ENCODE results near the gene TBXAS1. TPM values are rescaled to one million over a fixed set of nuclear protein-coding genes. Genes with fewer than 3 reads are reported as not detected.
"Not testable (repeated sequence)": the region's sequence is repeated elsewhere in the genome, so short reads cannot be mapped to it uniquely, and the experiment has no call there.

Gene TBXAS1
- total RNA-seq, 2 donors from 2014 or later = 12.0 to 17.0 TPM

DNA sequence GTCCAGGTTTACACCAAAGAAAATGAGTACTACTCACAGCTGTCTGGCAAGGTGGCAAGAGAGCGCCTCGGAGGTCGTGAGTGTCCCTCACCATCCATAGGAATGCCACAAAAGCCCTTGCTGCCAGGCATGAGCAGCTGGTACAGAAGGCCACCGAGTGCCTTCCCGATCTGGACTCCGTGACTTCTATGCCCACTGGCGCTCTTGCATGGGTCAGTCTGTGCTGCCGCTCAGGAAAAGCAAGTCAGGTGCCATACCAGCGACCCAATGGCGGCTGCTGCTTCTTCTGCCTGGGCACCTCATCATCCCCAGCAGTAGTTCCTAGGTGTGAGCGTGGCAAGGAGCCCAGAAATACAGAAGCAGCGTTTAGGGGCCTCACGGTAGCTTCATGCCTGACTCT lies 11.7 kb downstream of the TBXAS1 start:
- intact Hi-C loops (cut with DNase I) = no loop called here
- no peak overlapping the region for H3K4me3 ChIP-seq
- TF ChIP-seq, protein P1, sequence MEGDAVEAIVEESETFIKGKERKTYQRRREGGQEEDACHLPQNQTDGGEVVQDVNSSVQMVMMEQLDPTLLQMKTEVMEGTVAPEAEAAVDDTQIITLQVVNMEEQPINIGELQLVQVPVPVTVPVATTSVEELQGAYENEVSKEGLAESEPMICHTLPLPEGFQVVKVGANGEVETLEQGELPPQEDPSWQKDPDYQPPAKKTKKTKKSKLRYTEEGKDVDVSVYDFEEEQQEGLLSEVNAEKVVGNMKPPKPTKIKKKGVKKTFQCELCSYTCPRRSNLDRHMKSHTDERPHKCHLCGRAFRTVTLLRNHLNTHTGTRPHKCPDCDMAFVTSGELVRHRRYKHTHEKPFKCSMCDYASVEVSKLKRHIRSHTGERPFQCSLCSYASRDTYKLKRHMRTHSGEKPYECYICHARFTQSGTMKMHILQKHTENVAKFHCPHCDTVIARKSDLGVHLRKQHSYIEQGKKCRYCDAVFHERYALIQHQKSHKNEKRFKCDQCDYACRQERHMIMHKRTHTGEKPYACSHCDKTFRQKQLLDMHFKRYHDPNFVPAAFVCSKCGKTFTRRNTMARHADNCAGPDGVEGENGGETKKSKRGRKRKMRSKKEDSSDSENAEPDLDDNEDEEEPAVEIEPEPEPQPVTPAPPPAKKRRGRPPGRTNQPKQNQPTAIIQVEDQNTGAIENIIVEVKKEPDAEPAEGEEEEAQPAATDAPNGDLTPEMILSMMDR (IDR thresholded peaks at IDR 0.05) = no peak
- H3K9me3 ChIP-seq = no peaks in the 10 kb centered on the region
- no peak overlapping the region for H3K9ac ChIP-seq (ENCODE audit: low read depth in 2 of 2, low read length in 2 of 2)
- H3K27ac ChIP-seq = no peak overlapping the region
- no peaks in the 10 kb centered on the region for H3K27me3 ChIP-seq
- H3K36me3 ChIP-seq = no peaks in the 10 kb centered on the region
- peaks cover 4% of the 10 kb centered on the region for H3K4me1 ChIP-seq
- DNase-seq = no peak

DNA sequence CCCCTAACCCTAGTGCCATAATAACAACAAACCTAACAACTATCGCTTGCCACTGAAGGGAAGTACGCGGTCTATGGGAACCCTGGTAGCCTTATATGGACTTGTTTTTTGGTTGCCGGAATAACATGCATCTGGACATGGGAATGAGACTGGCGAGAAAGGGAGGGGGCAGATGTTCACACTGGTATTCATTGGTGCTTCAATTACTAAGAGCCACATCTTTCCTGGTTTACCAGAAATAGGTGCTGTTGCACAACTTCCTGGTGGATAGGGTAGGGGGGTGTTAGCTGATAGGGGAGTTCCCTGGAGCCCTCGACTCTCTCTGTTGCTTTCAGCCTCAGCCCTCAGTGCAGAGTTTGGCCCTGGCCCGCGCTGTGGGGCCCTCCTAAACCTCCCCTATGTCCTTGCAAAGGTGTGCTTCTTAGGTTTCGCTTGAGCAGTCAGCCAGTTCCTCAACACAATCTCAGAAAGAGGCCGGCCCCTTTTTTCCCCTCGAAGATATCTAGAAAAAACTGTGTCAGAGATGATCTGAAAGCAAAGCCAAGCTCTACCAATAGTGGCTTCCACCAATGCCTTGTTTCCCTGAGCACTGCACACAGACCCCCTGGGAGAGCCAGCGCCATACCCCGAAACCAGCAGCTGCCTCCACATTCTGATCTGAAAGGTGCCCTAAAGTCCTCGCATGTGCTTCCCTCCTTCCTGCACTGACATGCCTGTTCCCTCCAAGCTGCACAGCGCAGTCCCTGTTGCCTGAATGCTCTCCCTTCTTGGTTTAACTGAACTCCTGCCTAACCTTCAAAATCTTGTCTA lies 13.5 kb downstream of the TBXAS1 start:
- no peaks in the 10 kb centered on the region for H3K9me3 ChIP-seq
- no peak overlapping the region for H3K27ac ChIP-seq
- intact Hi-C loops (cut with DNase I) = no loop called here
- no peaks in the 10 kb centered on the region for H3K36me3 ChIP-seq
- H3K4me3 ChIP-seq = no peak overlapping the region
- peak; percentile 16 for DNase-seq
- no peaks in the 10 kb centered on the region for H3K27me3 ChIP-seq
- TF ChIP-seq, protein P1 (IDR thresholded peaks at IDR 0.05) = no peak
- H3K4me1 ChIP-seq = peaks cover 4% of the 10 kb centered on the region
- no peak overlapping the region for H3K9ac ChIP-seq (ENCODE audit: low read depth in 2 of 2, low read length in 2 of 2)

DNA sequence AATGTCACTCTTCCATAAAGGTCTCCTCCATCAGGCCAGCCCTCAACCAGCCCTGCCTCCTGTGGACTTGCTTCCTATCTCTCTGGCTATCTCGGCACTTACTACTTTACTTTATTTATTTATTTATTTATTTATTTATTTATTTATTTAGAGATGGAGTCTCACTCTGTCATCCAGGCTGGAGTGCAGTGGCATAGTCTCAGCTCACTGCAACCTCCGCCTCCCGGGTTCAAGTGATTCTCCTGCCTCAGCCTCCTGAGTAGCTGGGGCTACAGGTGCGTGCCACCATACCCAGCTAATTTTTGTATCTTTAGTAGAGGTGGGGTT lies 14.1 kb downstream of the TBXAS1 start:
- intact Hi-C loops (cut with DNase I); H3K27ac ChIP-seq; H3K9me3 ChIP-seq; H3K9ac ChIP-seq (ENCODE audit: low read depth in 2 of 2, low read length in 2 of 2); H3K4me3 ChIP-seq; H3K27me3 ChIP-seq; H3K36me3 ChIP-seq; H3K4me1 ChIP-seq; DNase-seq: not testable (repeated sequence)

DNA sequence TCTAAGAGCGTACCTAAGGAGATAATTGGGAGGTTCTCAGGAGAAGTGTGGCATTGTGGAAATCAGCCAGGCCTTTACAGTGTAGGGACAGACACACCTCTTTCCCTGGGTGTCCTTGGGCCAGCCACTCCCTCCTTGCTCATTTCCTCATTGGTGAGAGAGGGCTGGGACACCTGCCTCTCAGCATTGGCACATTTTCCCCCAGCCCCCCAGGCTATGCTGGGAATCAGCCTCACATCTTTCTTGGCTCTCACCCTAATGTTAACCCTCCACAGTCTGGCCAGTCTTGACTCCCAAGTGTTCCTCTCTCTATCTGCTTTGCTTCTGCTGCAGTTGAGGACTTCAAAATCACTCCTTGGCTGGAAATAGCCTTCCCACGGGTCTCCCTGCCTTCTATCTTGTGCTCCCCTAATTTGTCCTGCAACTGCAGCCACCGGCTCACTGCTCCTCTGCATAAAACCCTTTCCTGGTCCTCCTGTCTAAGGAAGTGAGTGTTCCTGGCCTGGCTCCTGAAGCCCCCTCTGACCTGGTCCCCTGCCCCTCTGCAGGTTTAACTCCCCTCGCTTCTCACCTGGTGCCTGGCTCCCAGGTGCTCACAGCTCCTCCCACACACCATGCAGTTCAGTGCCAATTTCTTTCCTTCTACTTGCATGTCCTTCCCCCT lies 15.8 kb downstream of the TBXAS1 start:
- H3K36me3 ChIP-seq = no peaks in the 10 kb centered on the region
- no peaks in the 10 kb centered on the region for H3K9me3 ChIP-seq

DNA sequence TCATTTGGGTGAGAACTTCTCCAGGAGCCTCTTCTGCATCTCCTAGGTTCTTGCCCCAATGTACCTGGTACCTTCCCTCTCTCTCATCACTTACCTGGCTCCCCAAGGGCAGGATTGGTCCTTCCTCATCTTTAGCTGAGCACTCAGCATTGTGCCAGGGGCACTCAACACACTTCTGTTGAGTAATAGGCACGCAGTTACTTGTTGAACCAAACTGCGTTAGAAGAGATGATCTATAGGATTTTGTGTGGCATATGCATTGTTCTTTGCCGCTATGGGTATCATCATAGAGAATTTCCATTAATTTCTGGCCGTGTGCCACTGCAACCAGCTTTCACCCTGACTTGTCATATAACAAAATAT lies 16.4 kb downstream of the TBXAS1 start:
- no peak overlapping the region for H3K27ac ChIP-seq
- no peak for DNase-seq
- intact Hi-C loops (cut with DNase I) = no loop called here
- H3K4me1 ChIP-seq = peaks cover 4% of the 10 kb centered on the region
- H3K4me3 ChIP-seq = no peak overlapping the region
- H3K27me3 ChIP-seq = no peaks in the 10 kb centered on the region
- H3K36me3 ChIP-seq = no peaks in the 10 kb centered on the region
- TF ChIP-seq, protein P1 (IDR thresholded peaks at IDR 0.05) = no peak
- no peaks in the 10 kb centered on the region for H3K9me3 ChIP-seq
- H3K9ac ChIP-seq (ENCODE audit: low read depth in 2 of 2, low read length in 2 of 2) = no peak overlapping the region

More for the DNA sequence above, 15.8 kb downstream of the TBXAS1 start:
- TF ChIP-seq, protein P1 (IDR thresholded peaks at IDR 0.05) = no peak
- H3K4me1 ChIP-seq = peaks cover 4% of the 10 kb centered on the region
- H3K9ac ChIP-seq (ENCODE audit: low read depth in 2 of 2, low read length in 2 of 2) = no peak overlapping the region
- intact Hi-C loops (cut with DNase I) = no loop called here
- no peak overlapping the region for H3K27ac ChIP-seq
- H3K27me3 ChIP-seq = no peaks in the 10 kb centered on the region
- no peak overlapping the region for H3K4me3 ChIP-seq
- DNase-seq = peak; percentile 69

DNA sequence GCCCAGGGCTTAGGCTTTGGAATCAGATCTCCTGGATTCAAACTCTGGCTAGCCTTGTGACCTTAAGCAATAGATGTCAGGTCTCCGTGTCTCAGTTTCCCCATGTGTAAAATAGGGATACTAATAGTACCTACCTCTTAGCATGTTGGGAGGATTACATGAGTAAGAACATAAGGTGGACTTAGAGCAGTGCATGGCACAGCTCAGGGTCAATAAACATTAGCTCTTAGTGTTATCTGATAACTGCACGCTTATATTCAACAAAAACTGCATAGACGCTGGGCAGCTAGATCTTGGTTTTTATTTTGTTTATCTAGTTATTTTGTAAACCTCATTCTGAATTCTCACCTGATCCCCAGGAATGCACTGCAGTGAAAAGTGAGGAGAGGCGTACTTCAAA lies 17.2 kb downstream of the TBXAS1 start:
- Histone ChIP-seq H3K27ac (no peak overlapping the region), H3K9ac (ENCODE audit: low read depth in 2 of 2, low read length in 2 of 2) (no peak overlapping the region), H3K4me1 (peaks cover 4% of the 10 kb centered on the region), H3K36me3 (no peaks in the 10 kb centered on the region), H3K9me3 (no peaks in the 10 kb centered on the region), H3K27me3 (no peaks in the 10 kb centered on the region), H3K4me3 (no peak overlapping the region)
- intact Hi-C loops (cut with DNase I) = no loop called here
- TF ChIP-seq, protein P1 (IDR thresholded peaks at IDR 0.05) = no peak
- DNase-seq = no peak
